Coronary artery (tissue), 2 donors: ENCODE data around the gene CCDC81.

Source experiments
- DNase-seq: peaks from one replicate; pipeline ENCODE4 v3.0.0-alpha.2; 2017; ENCODE audit warnings: low spot score
- H3K27ac ChIP-seq, 2 donors: fragments of 200-600 bp; sonication (generic); one replicate each; pipeline ENCODE4 v1.5.1; 2016 to 2019
- H3K4me3 ChIP-seq: fragments of 200-600 bp; sonication (generic); 2 replicates; pipeline ENCODE4 v1.5.1; 2016; ENCODE audit warnings: mild to moderate bottlenecking, moderate library complexity
- CTCF ChIP-seq: fragments of 200-600 bp; sonication (generic); IDR thresholded peaks from one replicate; pipeline ENCODE4 v1.5.1; 2019; ENCODE audit warnings: antibody characterized with exemption

CCDC81 gene

GRCh38 chr11:86386283-86386682, 11.6 kb downstream of the CCDC81 start:
- no peak for TF ChIP-seq CTCF
- Histone ChIP-seq H3K4me3 (no peak overlapping the region), H3K27ac (no peak overlapping the region)
- DNase-seq = no peak

- Histone ChIP-seq H3K4me3 (no peak overlapping the region), H3K27ac (no peak overlapping the region)
- no peak for TF ChIP-seq CTCF
- DNase-seq = no peak
Observed at GRCh38 chr11:86386746-86387145, 12.1 kb downstream of the CCDC81 start.

GRCh38 chr11:86388198-86388597, 13.5 kb downstream of the CCDC81 start:
- DNase-seq = no peak

GRCh38 chr11:86390487-86390886, 15.8 kb downstream of the CCDC81 start:
- TF ChIP-seq CTCF = no peak
- Histone ChIP-seq H3K4me3 (no peak overlapping the region), H3K27ac (no peak overlapping the region)
- no peak for DNase-seq

More at GRCh38 chr11:86388198-86388597, 13.5 kb downstream of the CCDC81 start:
- H3K4me3 ChIP-seq = no peak overlapping the region
- no peak overlapping the region for H3K27ac ChIP-seq
- TF ChIP-seq CTCF = no peak

- TF ChIP-seq CTCF = no peak
- H3K4me3 ChIP-seq = no peak overlapping the region
- DNase-seq = no peak
- peak overlapping the region in 1 of 2 donors; percentile 35 for H3K27ac ChIP-seq
Observed at GRCh38 chr11:86395061-86395551, 20.4 kb downstream of the CCDC81 start.

- no peak for DNase-seq
- no peak overlapping the region for H3K27ac ChIP-seq
- TF ChIP-seq CTCF = no peak
- H3K4me3 ChIP-seq = no peak overlapping the region
Observed at GRCh38 chr11:86396396-86396795, 21.7 kb downstream of the CCDC81 start.

GRCh38 chr11:86397351-86397750, 22.7 kb downstream of the CCDC81 start:
- Histone ChIP-seq H3K4me3 (no peak overlapping the region), H3K27ac (no peak overlapping the region)
- no peak for TF ChIP-seq CTCF
- DNase-seq = no peak
